LoVo (cell line): Measurements from ENCODE around the gene JPH3.

ENCODE experiments used
- DNase-seq: peaks from one replicate; pipeline ENCODE4 v3.0.0-alpha.2; 2016; ENCODE audit warnings: low spot score

JPH3 gene

DNA sequence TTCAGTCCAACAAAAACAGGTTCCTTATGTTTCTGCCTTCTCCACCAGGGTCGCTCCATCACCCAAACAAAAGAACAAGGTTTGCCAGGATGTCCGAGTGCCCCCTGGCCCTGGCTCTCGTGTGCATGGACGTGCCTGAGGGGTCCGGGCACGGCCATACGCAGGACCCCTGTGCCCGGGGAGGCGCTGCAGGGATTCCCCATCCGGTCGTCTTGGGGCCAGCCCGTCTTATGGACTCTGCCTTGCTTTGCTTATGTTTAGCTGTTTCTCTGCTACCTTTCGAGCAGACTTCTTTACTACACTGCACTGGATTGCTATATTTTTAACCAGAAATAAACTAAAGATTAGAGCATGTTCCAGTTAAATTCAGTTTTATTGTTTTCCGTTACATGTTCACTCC is 95.5 kb downstream of the JPH3 start:
- DNase-seq, result no peak

- no peak for DNase-seq
Observed at GRCh38 chr16:87698241-87698640, 95.9 kb downstream of the JPH3 start.

DNA sequence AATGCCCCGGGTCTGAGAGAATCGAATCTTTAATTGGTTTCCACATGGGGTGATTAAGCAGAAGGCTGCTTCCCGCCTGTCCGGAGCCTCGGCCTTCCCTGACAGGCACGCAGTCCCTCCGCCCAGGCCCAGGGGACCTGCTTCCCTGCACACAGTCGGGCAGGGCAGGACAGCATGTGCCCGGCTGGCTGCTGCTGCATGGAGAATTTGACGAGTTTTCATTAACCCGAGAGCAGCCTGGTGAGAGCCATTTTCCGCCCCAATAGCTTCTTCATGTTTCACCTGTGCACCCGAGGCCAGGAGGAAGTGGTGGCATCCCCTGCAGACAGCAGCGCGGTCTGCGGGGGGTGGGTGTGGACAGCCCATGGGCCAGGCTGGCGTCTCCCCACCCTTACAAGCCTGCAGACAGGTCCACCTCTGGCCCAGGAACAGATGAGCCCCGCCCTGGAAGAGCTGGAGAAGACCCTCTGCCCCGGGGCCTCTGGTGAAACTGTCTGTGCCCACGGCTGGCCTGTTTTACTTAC is 96.4 kb downstream of the JPH3 start:
- no peak for DNase-seq

DNA sequence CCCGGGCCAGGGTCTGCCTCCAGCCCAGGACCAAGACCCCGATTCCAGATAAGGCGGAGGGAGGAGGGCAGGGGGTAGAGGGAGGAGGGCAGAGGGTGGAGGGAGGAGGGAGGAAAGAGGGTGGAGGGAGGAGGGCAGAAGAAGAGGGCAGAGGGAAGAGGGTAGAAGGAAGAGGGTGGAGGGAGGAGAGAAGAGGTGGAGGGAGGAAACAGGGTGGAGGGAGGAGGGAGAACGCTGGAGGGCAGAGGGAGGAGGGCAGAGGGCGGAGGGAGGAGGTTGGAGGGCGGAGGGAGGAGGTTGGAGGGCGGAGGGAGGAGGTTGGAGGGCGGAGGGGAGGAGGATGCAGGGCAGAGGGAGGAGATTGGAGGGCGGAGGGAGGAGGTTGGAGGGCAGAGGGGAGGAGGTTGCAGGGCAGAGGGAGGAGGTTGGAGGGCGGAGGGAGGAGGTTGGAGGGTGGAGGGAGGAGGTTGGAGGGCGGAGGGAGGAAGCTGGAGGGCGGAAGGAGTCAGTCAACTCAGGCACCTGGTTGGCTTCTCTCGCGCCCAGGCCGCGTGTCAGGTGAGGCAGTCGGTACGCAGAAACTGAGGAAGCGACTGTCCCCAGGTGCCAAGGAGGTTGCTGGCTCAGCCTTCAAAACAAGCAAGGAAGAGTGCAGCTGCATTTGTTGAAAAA is 98.2 kb downstream of the JPH3 start:
- no peak for DNase-seq

DNA sequence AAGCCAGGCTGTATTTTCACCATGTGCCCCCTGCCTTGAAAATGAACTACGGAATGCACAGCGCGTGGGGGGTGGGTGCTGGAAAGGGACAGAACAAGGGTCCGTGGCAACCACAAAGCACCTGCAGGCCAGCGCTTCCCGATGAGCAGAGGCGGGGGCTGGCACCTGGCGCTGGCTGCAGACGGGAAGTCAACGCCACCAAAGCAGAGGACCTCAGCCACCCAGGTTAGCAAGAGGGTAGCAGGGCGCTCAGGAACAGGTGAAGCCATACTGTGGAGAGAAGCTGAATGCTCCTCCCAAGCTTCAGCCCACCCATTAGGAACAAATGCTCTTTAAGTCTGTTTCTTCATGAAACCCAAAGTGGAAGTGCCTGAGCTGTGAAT is 98.8 kb downstream of the JPH3 start:
- no peak for DNase-seq

DNA sequence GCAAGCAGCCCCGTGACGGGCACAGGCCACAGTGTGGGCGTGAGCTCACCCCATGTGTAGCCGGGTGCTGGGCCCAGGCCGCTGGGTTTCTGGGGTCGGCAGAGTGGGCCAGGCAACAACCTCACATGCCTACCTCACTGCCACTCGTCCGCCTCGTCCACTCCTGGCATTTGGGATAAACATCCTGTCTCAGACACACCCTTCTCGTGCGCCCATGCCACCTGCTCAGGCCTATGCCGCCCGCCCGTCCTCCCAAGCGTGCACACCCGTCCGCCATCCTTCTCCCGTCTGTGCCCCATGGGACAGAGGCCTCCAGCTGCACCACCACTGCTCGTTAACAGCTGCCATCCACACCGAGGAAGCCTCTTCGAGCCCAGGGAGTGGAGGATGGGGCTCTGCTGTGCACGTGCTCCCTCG is 99.2 kb downstream of the JPH3 start:
- no peak for DNase-seq

DNA sequence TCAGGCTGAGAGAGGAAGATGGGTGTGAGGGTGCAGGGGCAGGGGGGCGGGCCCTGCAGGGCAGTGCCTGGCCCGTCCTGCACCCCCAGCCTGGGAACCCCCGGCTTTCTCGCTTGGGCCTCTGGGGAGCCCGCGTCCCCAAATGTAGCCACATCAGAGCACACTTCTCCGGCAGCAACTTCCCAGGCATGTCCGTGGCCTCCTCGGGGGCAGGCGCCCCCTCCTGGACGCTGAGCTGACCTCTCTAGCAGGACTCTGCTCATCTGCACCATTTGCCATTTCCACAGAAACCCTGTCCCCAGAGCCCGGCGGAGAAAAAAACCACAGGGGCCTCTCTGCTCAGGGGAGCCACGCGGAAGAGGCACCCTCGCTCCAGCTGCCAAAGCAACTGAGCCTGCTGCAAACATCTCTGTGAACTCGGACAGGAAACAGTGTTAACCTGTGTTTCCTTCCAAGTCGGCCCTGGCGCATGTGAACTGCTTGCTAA is 100.1 kb downstream of the JPH3 start:
- no peak for DNase-seq

DNA sequence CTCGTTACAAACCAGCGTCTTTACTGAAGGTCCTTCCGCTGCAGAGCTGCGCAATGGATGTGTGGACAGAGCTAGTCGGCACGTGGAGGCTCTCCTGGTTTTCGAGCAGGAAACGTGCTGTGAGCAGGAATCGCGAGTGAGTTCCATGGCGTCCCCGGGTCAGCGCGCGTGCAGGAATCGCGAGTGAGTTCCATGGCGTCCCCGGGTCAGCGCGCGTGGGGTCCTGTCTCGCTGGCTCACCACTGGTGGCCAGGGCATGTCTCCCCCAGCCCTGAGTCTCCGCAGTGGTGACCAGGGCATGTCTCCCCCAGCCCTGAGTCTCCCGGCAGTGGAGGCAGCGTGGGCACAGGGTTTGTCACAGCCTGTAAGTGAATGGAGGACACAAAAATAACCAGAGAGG is 100.8 kb downstream of the JPH3 start:
- DNase-seq, result no peak

GRCh38 chr16:87703835-87704375 is 101.6 kb downstream of the JPH3 start:
- no peak for DNase-seq

GRCh38 chr16:87704754-87705353 is 102.5 kb downstream of the JPH3 start:
- DNase-seq, result no peak

DNA sequence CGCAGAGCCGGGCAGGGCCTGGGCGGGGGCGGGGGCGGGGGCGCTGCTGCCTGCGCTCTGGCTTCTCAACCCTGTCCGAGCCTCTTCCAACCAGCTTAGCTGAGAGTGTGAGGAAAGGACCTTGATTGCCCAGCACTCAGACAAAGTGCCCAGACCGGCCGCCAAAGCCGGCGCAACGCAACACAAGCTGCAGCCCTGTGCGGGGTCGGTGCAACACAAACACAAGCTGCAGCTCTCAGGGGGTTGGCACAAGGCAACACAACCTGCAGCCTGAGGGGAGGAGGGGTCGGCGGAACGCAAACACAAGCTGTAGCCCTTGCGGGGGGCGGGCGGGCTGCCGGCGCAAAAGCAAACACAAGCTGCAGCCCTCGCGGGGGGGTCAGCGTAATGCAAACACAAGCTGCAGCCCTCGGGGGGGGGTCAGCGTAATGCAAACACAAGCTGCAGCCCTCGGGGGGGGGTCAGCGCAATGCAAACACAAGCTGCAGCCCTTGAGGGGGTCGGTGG is 103.5 kb downstream of the JPH3 start:
- no peak for DNase-seq

- no peak for DNase-seq
Observed at GRCh38 chr16:87706278-87707000, 104.1 kb downstream of the JPH3 start.

- no peak for DNase-seq
Observed at GRCh38 chr16:87707097-87707496, 104.8 kb downstream of the JPH3 start.

DNA sequence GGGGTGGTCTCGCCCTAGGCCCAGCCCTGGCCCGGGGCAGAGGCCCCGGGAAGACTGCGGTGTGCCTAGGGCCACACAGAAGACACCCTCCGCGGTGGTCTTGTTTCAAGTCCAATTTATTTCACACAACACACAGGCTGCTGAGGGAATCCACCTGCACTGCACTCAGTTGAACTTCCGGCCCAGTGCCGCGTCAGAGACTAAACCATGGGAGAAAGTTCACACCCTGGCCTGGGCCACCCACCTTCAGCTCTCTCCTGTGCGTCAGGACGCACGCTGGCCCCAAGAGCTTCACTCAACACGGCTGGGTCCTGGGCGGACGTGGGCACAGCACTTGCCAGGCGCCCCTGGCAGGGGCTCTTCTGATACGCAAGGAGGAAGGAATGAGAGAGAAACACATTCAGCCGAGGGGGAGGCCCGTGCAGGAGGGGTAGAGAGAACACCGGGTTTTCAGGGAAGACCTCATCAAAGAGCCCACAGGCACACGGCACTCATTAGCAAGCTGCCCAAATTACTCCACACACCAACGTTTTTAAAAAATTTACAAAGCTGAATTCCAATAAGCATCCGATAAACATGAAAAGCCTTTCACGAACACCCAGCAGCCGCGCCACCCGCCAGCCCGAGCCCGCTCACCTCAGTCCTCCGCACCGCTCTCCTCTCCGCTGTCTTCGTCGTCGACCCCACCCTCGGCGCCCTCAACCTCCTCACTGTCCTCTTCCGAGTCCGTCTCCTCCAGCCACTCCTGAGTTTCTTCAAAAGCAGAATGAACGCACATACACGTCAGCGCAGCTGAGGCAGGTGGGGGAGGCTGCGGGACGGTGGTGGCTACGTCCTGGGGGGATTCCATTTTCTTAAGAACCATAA is 105.6 kb downstream of the JPH3 start:
- no peak for DNase-seq

DNA sequence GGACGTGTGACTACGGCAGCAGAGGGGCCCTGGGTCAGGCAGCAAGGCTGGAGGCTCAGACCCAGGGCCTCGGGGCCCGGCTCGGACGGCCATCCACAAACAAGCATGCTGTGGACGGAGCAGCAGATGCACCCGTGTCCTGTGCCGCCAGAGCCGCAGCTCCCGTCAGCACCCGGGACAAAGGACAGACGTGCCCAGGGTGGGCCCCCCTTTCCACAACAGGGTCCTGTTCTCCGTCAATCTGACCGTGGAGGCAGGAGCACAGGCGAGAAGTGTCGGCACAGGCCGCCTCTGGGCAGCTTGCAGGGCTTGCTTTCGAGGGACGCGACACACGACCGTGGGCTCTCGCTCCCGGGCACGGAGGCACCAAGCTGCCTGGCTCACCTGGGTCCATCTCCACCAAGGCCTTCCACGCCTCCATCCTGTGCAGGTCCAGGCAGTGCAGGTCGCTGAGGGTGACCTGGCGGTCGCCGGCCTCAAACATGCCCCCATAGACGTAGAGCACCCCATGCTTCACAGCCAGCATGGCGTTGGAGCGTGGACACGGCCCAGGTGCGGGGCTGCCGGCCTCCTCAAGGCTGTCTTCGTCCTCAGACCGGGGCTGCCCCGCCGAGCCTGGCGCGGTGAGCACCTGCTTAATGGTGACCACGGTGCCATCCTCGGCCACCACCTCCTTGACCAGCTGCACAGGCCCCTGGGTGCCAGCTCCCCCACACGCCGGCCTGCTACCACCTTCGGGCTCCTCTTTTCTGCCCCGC is 106.8 kb downstream of the JPH3 start:
- no peak for DNase-seq

DNA sequence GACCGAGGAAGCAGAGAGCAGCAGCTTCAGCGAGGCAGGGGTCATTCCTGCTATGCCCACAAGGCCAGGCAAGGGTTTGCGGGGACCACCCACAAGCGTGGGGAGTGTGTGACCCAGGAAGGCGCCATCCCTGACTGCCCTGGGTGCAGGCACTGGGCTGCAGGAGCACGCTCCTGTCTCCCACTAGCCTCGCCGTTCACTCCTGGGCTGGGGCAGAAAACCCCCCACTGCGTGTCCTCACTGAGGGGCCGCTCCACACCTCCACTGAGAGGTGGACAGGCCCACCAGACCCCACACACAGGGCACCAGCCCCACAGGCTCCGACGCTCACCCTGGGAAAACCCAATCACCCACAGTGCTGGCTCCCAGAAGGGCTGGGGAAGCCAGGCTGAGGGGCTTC is 107.4 kb downstream of the JPH3 start:
- no peak for DNase-seq

GRCh38 chr16:87710887-87711286 is 108.6 kb downstream of the JPH3 start:
- DNase-seq, result no peak

DNA sequence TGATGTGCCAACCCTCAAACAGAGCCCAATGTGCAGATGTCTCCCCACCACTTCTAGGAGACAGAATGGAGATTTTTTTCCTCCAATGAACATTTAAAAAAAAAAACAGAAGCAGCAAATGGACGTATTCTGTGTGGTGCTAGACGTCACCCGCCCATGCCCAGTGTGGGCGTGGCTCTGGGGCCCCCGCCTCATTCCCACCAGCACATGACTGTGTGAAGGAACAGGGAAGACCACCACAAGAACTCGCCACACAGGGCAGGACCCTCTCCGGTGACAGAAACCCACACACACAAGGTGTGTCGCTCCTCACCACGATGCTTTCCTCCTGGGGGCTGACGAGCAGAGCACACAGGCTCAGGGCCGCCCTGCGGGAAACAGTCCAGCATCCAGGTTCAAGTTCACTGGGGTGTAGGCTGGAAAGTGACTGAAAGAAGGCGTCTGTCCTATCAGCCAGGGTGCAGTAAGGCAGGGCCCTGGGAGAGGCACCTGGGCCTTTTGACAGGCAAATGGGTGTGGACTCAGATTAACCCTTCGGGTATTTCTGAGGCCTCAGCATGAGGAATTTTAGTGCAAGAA is 110.0 kb downstream of the JPH3 start:
- no peak for DNase-seq

- no peak for DNase-seq
Observed at GRCh38 chr16:87713451-87714229, 111.3 kb downstream of the JPH3 start.

DNA sequence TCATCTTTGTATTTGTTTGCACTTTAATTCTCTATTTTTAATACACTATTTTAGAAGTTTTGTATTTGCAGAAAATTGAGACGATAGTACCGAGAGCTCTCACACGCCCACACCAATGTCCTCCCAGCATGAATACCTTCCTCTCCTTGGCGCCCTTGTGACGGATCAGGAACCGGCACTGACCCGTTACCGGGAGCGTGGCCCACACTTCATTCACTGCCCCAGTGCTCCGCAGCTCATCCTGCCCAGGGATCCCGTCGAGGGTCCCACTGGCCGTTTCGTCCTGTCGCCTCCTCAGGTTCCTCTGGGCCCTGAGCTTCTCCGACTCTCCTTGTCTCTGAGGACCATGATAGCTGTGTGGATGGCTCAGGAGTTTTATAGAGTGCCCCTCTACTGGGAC is 112.9 kb downstream of the JPH3 start:
- DNase-seq, result no peak
